Neuronal stem cell (in vitro differentiated cells): ENCODE results near the gene CRYBG2.
"Not testable (repeated sequence)": the region's sequence is repeated elsewhere in the genome, so short reads cannot be mapped to it uniquely, and the experiment has no call there.

Source experiments
- DNase-seq: peaks from one replicate; pipeline ENCODE4 v3.0.0-alpha.2; 2013; ENCODE audit warnings: low spot score
- H2AFZ ChIP-seq: one replicate; pipeline ENCODE4 v1.6.1; 2013; ENCODE audit warnings: mild to moderate bottlenecking, low read length, inconsistent platforms
- H2AK5ac ChIP-seq: 2 replicates; pipeline ENCODE4 v1.6.1; 2013; ENCODE audit warnings: low read depth, mild to moderate bottlenecking, inconsistent platforms, low read length, moderate library complexity, mixed read lengths
- H2BK120ac ChIP-seq: 2 replicates; pipeline ENCODE4 v1.6.1; 2013; ENCODE audit warnings: low read depth, mild to moderate bottlenecking, inconsistent platforms, low read length, moderate library complexity, mixed read lengths
- H2BK12ac ChIP-seq: one replicate; pipeline ENCODE4 v1.6.1; 2013; ENCODE audit warnings: low read length, inconsistent platforms
- H2BK15ac ChIP-seq: 2 replicates; pipeline ENCODE4 v1.6.1; 2013; ENCODE audit warnings: mild to moderate bottlenecking, low read length, inconsistent platforms, mixed read lengths
- H2BK5ac ChIP-seq: one replicate; pipeline ENCODE4 v1.6.1; 2013; ENCODE audit warnings: inconsistent platforms, mild to moderate bottlenecking, low read length, moderate library complexity
- H3K14ac ChIP-seq: one replicate; pipeline ENCODE4 v1.6.1; 2013; ENCODE audit warnings: low read length, inconsistent platforms
- H3K18ac ChIP-seq: 2 replicates; pipeline ENCODE4 v1.6.1; 2013; ENCODE audit warnings: low read length, inconsistent platforms
- H3K23ac ChIP-seq: 2 replicates; pipeline ENCODE4 v1.6.1; 2013; ENCODE audit warnings: low read depth, mild to moderate bottlenecking, mixed read lengths, low read length, inconsistent platforms; ENCODE audit not compliant: poor library complexity
- H3K27ac ChIP-seq: replicated peaks from 3 replicates; pipeline ENCODE4 v1.5.1; 2013; ENCODE audit warnings: low read length, inconsistent platforms
- H3K27me3 ChIP-seq, 3 experiments: 2 replicates each; pipeline ENCODE4 v1.6.1; 2013; ENCODE audit warnings: low read length in 3 of 3, mild to moderate bottlenecking in 2 of 3, inconsistent platforms in 1 of 3, low read depth in 1 of 3, mixed read lengths in 1 of 3, moderate library complexity in 1 of 3; ENCODE audit not compliant: control insufficient read depth in 3 of 3, insufficient read depth in 3 of 3
- H3K36me3 ChIP-seq, 2 donors: replicated peaks in 1 of 2; 2 replicates each; pipeline ENCODE4 v1.6.1; 2013; ENCODE audit warnings: low read length in 2 of 2; ENCODE audit not compliant: control insufficient read depth in 2 of 2, insufficient read depth in 2 of 2
- H3K4ac ChIP-seq: 2 replicates; pipeline ENCODE4 v1.6.1; 2013; ENCODE audit warnings: inconsistent platforms, mild to moderate bottlenecking, low read length, moderate library complexity
- H3K4me1 ChIP-seq, 2 donors: 1 replicate in 1 of 2; 2 replicates in 1 of 2; pipeline ENCODE4 v1.6.1; 2013; ENCODE audit warnings: low read length in 2 of 2, low read depth in 1 of 2; ENCODE audit not compliant: control insufficient read depth in 2 of 2, insufficient read depth in 1 of 2
- H3K4me2 ChIP-seq: one replicate; pipeline ENCODE4 v1.6.1; 2013; ENCODE audit warnings: mild to moderate bottlenecking, low read length, inconsistent platforms; ENCODE audit not compliant: insufficient read depth, poor library complexity, severe bottlenecking
- H3K4me3 ChIP-seq, 2 donors: 2 replicates each; pipeline ENCODE4 v1.5.1; 2013; ENCODE audit warnings: low read length in 2 of 2, mild to moderate bottlenecking in 2 of 2, inconsistent platforms in 1 of 2, moderate library complexity in 1 of 2
- H3K79me1 ChIP-seq: one replicate; pipeline ENCODE4 v1.6.1; 2013; ENCODE audit warnings: low read depth, mild to moderate bottlenecking, inconsistent platforms, low read length, moderate library complexity
- H3K9ac ChIP-seq: one replicate; pipeline ENCODE4 v1.6.1; 2013; ENCODE audit warnings: mild to moderate bottlenecking, low read depth, low read length, inconsistent platforms; ENCODE audit not compliant: poor library complexity
- H3K9me3 ChIP-seq, 2 donors: replicated peaks in 1 of 2; 2 replicates each; pipeline versions ENCODE3 to v1.6.1; 2013; ENCODE audit warnings: low read length in 2 of 2, mild to moderate bottlenecking in 2 of 2, inconsistent platforms in 1 of 2, low read depth in 1 of 2, mixed read lengths in 1 of 2, moderate library complexity in 1 of 2; ENCODE audit not compliant: control insufficient read depth in 2 of 2, insufficient read depth in 1 of 2
- H4K8ac ChIP-seq: one replicate; pipeline ENCODE4 v1.6.1; 2013; ENCODE audit warnings: low read depth, mild to moderate bottlenecking, inconsistent platforms, low read length, moderate library complexity
- H4K91ac ChIP-seq: one replicate; pipeline ENCODE4 v1.6.1; 2013; ENCODE audit warnings: low read length, low read depth, mild to moderate bottlenecking, inconsistent platforms; ENCODE audit not compliant: poor library complexity
- WGBS, 2 donors: extraction: QIAGEN DNeasy Blood & Tissue Kit; methylation state at CpG; one replicate each; pipeline ENCODE4 v1.1.7; 2013; ENCODE audit warnings: missing lambda C conversion rate in 2 of 2, mixed read lengths in 1 of 2; ENCODE audit not compliant: insufficient read length in 2 of 2, insufficient replicate concordance in 1 of 2; ENCODE audit errors: extremely low coverage in 2 of 2; 5-methylcytosine and 5-hydroxymethylcytosine counted together

Gene CRYBG2

DNA sequence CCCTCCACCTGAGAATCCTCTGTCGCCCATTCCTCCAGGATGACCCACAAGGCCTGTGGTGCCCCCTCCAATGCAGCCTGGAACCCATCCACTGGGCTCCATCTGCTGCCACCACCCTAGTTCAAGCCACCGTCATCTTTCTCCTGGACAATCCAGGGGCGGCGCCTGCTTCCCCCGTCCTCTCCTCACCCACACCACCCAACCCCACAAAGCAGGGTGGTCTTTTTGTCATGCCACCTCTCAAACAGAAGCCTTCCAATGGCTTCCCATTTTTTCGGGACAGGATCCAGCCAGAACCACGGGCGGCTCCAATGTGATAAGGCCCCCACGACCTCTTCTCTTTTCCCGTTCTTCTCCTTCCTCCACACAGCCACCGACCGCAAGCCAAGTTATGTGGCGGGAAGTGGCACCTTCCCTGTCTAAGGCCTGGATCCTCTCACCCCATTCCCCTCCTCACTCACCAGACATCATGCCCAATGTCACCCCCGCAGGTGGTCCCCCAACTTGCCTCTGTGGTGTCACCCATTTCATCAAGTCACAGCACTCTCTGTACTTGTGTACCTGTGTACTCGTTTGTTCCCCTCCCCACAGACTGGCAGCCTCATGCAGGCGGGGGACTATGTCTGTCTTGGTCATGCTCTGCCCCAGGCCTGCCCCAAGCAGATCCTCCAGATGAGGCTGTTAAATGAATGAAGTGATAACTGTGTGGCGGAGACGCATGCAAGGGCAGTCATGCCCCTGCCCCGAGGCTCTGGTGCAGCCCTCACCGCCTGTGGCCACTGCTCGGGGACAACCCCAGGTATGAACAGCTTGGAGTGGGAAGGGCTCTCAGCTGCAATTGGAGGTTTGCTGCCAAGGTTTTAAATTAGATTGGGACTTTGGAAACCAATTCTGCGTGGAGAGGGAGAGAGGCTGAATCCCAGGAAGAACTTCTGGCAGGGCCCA is 58.5 kb downstream of the CRYBG2 start:
- no CpG with 5 or more reads among the region's 22 CpGs for WGBS, 2 donors
- Histone ChIP-seq H2BK12ac (no peak overlapping the region), H4K91ac (no peak overlapping the region), H3K18ac (no peak overlapping the region), H3K14ac (no peak overlapping the region), H3K4me2 (no peak overlapping the region), H3K4me1 (peaks cover 7% of the 10 kb centered on the region in 2 donors), H3K4me3 (no peak overlapping the region), H2BK5ac (no peak overlapping the region), H2AFZ (no peak overlapping the region), H2BK120ac (no peak overlapping the region), H3K9me3 (no peaks in the 10 kb centered on the region), H3K4ac (no peak overlapping the region), H3K27ac (no peak overlapping the region), H2BK15ac (no peak overlapping the region), H2AK5ac (peak overlapping the region; percentile 25), H3K36me3 (no peaks in the 10 kb centered on the region), H3K27me3 (no peaks in the 10 kb centered on the region), H3K79me1 (no peaks in the 10 kb centered on the region), H3K23ac (peak overlapping the region; percentile 39), H4K8ac (no peak overlapping the region), H3K9ac (no peak overlapping the region)
- no peak for DNase-seq

- H3K9ac ChIP-seq: no peak overlapping the region
- no peak overlapping the region for H2BK120ac ChIP-seq
- no peak overlapping the region for H3K4ac ChIP-seq
- H3K4me3 ChIP-seq: no peak overlapping the region
- H3K4me1 ChIP-seq: peaks cover 20 to 22% of the 10 kb centered on the region in 2 donors
- no peaks in the 10 kb centered on the region for H3K9me3 ChIP-seq
- peak overlapping the region; percentile 44 for H3K23ac ChIP-seq
- no peaks in the 10 kb centered on the region for H3K36me3 ChIP-seq
- H3K27me3 ChIP-seq: no peaks in the 10 kb centered on the region
- no peak overlapping the region for H3K27ac ChIP-seq
- H3K14ac ChIP-seq: no peak overlapping the region
- H2BK5ac ChIP-seq: no peak overlapping the region
- H2BK12ac ChIP-seq: no peak overlapping the region
- H2BK15ac ChIP-seq: peak overlapping the region; percentile 49
- DNase-seq: no peak
- no CpG with 5 or more reads among the region's 11 CpGs for WGBS, 2 donors
- H4K8ac ChIP-seq: no peak overlapping the region
- H3K18ac ChIP-seq: no peak overlapping the region
- no peak overlapping the region for H2AFZ ChIP-seq
- H4K91ac ChIP-seq: no peak overlapping the region
- H3K79me1 ChIP-seq: no peaks in the 10 kb centered on the region
- no peak overlapping the region for H3K4me2 ChIP-seq
- no peak overlapping the region for H2AK5ac ChIP-seq
Observed at GRCh38 chr1:26293911-26294463, 59.9 kb downstream of the CRYBG2 start.

- not testable (repeated sequence) for H3K4me2 ChIP-seq, H3K4me3 ChIP-seq, H2AK5ac ChIP-seq, DNase-seq, H3K23ac ChIP-seq, H3K18ac ChIP-seq, H3K27me3 ChIP-seq, H4K8ac ChIP-seq, H3K4ac ChIP-seq, H4K91ac ChIP-seq, H3K14ac ChIP-seq, H3K27ac ChIP-seq, H3K36me3 ChIP-seq, H2BK5ac ChIP-seq, H3K9me3 ChIP-seq, H2BK12ac ChIP-seq, H2AFZ ChIP-seq, H3K79me1 ChIP-seq, H2BK15ac ChIP-seq, H2BK120ac ChIP-seq, H3K9ac ChIP-seq
- no CpG with 5 or more reads among the region's 5 CpGs for WGBS, 2 donors
- H3K4me1 ChIP-seq: peaks cover 28 to 34% of the 10 kb centered on the region in 2 donors
Observed at GRCh38 chr1:26292735-26293134, 61.2 kb downstream of the CRYBG2 start.

DNA sequence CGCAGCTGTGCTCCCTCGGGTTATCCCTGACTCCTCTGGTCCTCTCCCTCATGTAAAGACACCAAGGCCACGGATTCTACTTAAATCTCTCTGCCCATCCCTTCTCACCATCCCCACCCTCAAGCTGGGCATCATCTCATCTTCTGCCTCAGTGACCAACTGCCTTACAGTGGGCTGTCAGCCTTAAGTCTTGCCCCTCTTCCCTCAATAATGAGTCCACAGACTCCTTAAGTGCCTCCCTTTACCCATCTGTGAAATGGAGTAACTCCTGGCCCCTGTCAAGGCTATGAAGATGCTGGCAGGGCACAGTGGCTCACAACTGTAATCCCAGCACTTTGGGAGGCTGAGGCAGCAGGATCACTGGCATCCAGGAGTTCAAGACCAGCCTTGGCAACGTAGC is 62.0 kb downstream of the CRYBG2 start:
- no CpG with 5 or more reads among the region's 4 CpGs for WGBS, 2 donors
- Histone ChIP-seq H3K9me3 (no peaks in the 10 kb centered on the region), H3K23ac (no peak overlapping the region)

More for the DNA sequence above, 62.0 kb downstream of the CRYBG2 start:
- H2AFZ ChIP-seq: no peak overlapping the region
- peak overlapping the region; percentile 29 for H4K8ac ChIP-seq
- no peak overlapping the region for H3K27ac ChIP-seq
- no peak overlapping the region for H3K14ac ChIP-seq
- H3K4ac ChIP-seq: no peak overlapping the region
- no peaks in the 10 kb centered on the region for H3K36me3 ChIP-seq
- DNase-seq: no peak
- peak overlapping the region; percentile 71 for H3K18ac ChIP-seq
- H3K27me3 ChIP-seq: no peaks in the 10 kb centered on the region
- peaks cover 28 to 42% of the 10 kb centered on the region in 2 donors for H3K4me1 ChIP-seq
- no peak overlapping the region for H2BK12ac ChIP-seq
- H2BK120ac ChIP-seq: no peak overlapping the region
- peak overlapping the region; percentile 90 for H2AK5ac ChIP-seq
- H2BK15ac ChIP-seq: peak overlapping the region; percentile 72
- H2BK5ac ChIP-seq: no peak overlapping the region
- peak overlapping the region; percentile 55 for H3K9ac ChIP-seq
- no peaks in the 10 kb centered on the region for H3K79me1 ChIP-seq
- no peak overlapping the region for H3K4me2 ChIP-seq
- H3K4me3 ChIP-seq: no peak overlapping the region
- no peak overlapping the region for H4K91ac ChIP-seq
